HG03378 (cell line): ENCODE data around the gene OR6B2.

ENCODE experiments used
- ATAC-seq: cut with Tn5 transposase; IDR thresholded peaks from one replicate; pipeline ENCODE4 v1.9.1; 2021; ENCODE audit warnings: mild to moderate bottlenecking, moderate library complexity; ENCODE audit not compliant: unreplicated experiment

Gene OR6B2

DNA sequence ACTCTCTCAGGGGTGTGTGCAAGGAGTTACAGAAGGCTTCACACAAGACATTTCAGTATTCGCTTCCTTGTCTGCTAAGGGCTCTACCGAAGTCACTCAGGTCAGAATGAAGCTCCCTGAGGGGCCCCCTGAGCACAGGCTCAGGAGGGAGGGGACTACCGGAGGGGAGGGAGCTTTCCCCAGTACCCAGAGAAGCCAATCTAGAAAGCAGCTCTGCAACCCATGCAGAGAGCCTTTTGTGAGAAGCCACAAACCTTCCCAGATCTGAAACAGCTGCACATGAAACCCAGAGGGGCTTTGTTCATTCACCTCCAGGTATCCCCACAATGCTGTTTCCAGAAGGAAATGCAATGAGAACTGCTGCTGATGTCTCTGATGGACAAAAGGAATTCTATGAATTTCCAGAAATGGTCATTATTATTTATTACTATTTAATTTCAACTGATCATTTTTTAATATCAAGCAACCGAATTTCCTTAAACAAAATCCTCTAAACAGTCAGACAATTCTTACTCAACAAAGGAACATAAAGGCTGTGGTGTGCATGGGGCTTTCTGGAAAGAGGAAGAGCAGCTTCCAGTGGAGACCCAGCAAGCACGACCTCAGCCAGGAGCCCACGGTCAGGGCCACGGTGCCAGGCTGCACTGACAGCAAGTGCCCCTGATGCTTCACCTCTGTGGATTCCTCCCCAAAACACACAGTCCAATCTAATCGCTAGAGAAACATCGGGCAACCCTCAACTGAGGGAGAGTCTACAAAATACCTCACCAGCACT lies 47.0 kb downstream of the OR6B2 start:
- ATAC-seq, result no peak
